Loucy (cell line): ENCODE measurements around the gene RPS6KB1.

ENCODE experiments used
- EZH2phosphoT487 ChIP-seq: fragments of 200-600 bp; IDR thresholded peaks from 2 replicates; pipeline ENCODE4 v1.6.1; 2018; ENCODE audit warnings: antibody characterized with exemption, mild to moderate bottlenecking, moderate library complexity, borderline replicate concordance
- TF ChIP-seq, protein P1 (sequence below): fragments of 200-600 bp; sonication (generic); conservative IDR thresholded peaks from 2 replicates; pipeline ENCODE4 v1.5.1; 2014; ENCODE audit warnings: mild to moderate bottlenecking, antibody characterized with exemption, low read length

DNA sequence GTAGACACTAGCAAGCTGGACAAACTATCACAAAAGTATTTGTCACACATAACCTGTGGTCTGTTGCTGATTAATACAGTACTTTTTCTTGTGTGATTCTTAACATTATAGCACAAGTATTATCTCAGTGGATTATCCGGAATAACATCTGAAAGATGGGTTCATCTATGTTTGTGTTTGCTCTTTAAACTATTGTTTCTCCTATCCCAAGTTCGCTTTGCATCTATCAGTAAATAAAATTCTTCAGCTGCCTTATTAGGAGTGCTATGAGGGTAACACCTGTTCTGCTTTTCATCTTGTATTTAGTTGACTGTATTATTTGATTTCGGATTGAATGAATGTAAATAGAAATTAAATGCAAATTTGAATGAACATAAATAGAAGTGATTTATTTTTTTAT, 57.1 kb downstream of the RPS6KB1 start:
- TF ChIP-seq, protein P1, sequence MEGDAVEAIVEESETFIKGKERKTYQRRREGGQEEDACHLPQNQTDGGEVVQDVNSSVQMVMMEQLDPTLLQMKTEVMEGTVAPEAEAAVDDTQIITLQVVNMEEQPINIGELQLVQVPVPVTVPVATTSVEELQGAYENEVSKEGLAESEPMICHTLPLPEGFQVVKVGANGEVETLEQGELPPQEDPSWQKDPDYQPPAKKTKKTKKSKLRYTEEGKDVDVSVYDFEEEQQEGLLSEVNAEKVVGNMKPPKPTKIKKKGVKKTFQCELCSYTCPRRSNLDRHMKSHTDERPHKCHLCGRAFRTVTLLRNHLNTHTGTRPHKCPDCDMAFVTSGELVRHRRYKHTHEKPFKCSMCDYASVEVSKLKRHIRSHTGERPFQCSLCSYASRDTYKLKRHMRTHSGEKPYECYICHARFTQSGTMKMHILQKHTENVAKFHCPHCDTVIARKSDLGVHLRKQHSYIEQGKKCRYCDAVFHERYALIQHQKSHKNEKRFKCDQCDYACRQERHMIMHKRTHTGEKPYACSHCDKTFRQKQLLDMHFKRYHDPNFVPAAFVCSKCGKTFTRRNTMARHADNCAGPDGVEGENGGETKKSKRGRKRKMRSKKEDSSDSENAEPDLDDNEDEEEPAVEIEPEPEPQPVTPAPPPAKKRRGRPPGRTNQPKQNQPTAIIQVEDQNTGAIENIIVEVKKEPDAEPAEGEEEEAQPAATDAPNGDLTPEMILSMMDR, result no peak
- no peak for TF ChIP-seq EZH2phosphoT487
